Stimulated activated CD4-positive, alpha-beta T cell treated with anti-CD3 and anti-CD28 coated beads, Interleukin-2, amount 100 ng/mL, for 48 hours (primary cell): Measurements from ENCODE around the gene ENO4.

Experiments
- DNase-seq, 2 donors: peaks; one replicate each; pipeline ENCODE4 v3.0.0-alpha.2; 2020

ENO4 gene

GRCh38 chr10:116870949-116871348 lies 21.6 kb downstream of the ENO4 start:
- no peak for DNase-seq

- no peak for DNase-seq
Observed at GRCh38 chr10:116873134-116873533, 23.8 kb downstream of the ENO4 start.

GRCh38 chr10:116875897-116876296 lies 26.6 kb downstream of the ENO4 start:
- no peak for DNase-seq

GRCh38 chr10:116877391-116877790 lies 28.1 kb downstream of the ENO4 start:
- no peak for DNase-seq

- no peak for DNase-seq
Observed at GRCh38 chr10:116878123-116878522, 28.8 kb downstream of the ENO4 start.

- DNase-seq = no peak
Observed at GRCh38 chr10:116879817-116880216, 30.5 kb downstream of the ENO4 start.

GRCh38 chr10:116880716-116881482 lies 31.6 kb downstream of the ENO4 start:
- DNase-seq = no peak

- DNase-seq = no peak
Observed at GRCh38 chr10:116882639-116883038, 33.3 kb downstream of the ENO4 start.

- no peak for DNase-seq
Observed at GRCh38 chr10:116886772-116887171, 37.5 kb downstream of the ENO4 start.

GRCh38 chr10:116888380-116889055 lies 39.2 kb downstream of the ENO4 start:
- DNase-seq = no peak

- DNase-seq = no peak
Observed at GRCh38 chr10:116889066-116889465, 39.8 kb downstream of the ENO4 start.

- no peak for DNase-seq
Observed at GRCh38 chr10:116891208-116891607, 41.9 kb downstream of the ENO4 start.

- no peak for DNase-seq
Observed at GRCh38 chr10:116892907-116893685, 43.8 kb downstream of the ENO4 start.

- no peak for DNase-seq
Observed at GRCh38 chr10:116893686-116894037, 44.4 kb downstream of the ENO4 start.

GRCh38 chr10:116899626-116900025 lies 50.3 kb downstream of the ENO4 start:
- no peak for DNase-seq

GRCh38 chr10:116905845-116906210 lies 56.5 kb downstream of the ENO4 start:
- no peak for DNase-seq

- no peak for DNase-seq
Observed at GRCh38 chr10:116907245-116907987, 58.1 kb downstream of the ENO4 start.

GRCh38 chr10:116909307-116909706 lies 60.0 kb downstream of the ENO4 start:
- DNase-seq = no peak

GRCh38 chr10:116910910-116911309 lies 61.6 kb downstream of the ENO4 start:
- DNase-seq = no peak

GRCh38 chr10:116912162-116912561 lies 62.9 kb downstream of the ENO4 start:
- DNase-seq = no peak

- DNase-seq = no peak
Observed at GRCh38 chr10:116913695-116914094, 64.4 kb downstream of the ENO4 start.

- no peak for DNase-seq
Observed at GRCh38 chr10:116915340-116915739, 66.0 kb downstream of the ENO4 start.

- no peak for DNase-seq
Observed at GRCh38 chr10:116917481-116917880, 68.2 kb downstream of the ENO4 start.
